GM19240 (cell line): ENCODE measurements around the gene ATCAY.
"Not testable (repeated sequence)": the region's sequence is repeated elsewhere in the genome, so short reads cannot be mapped to it uniquely, and the experiment has no call there.

Experiments used
- DNase-seq: peaks from one replicate; pipeline ENCODE4 v3.0.0; 2011; ENCODE audit warnings: low spot score; ENCODE audit not compliant: insufficient read length

The ATCAY gene

GRCh38 chr19:3945838-3946237 is 65.4 kb downstream of the ATCAY start:
- DNase-seq, result no peak

- not testable (repeated sequence) for DNase-seq
These were observed 66.9 kb downstream of the ATCAY start for GRCh38 chr19:3947316-3947933.

GRCh38 chr19:3949294-3949693 is 68.8 kb downstream of the ATCAY start:
- no peak for DNase-seq

GRCh38 chr19:3949997-3950859 is 69.7 kb downstream of the ATCAY start:
- no peak for DNase-seq

GRCh38 chr19:3950871-3951861 is 70.7 kb downstream of the ATCAY start:
- DNase-seq, result no peak

GRCh38 chr19:3952755-3953276 is 72.3 kb downstream of the ATCAY start:
- DNase-seq, result not testable (repeated sequence)

- DNase-seq, result no peak
These were observed 73.6 kb downstream of the ATCAY start for GRCh38 chr19:3954107-3954506.

GRCh38 chr19:3955276-3955675 is 74.8 kb downstream of the ATCAY start:
- not testable (repeated sequence) for DNase-seq

- DNase-seq, result no peak
These were observed 75.2 kb downstream of the ATCAY start for GRCh38 chr19:3955688-3956087.

GRCh38 chr19:3958836-3959765 is 78.6 kb downstream of the ATCAY start:
- no peak for DNase-seq

- DNase-seq, result no peak
These were observed 79.3 kb downstream of the ATCAY start for GRCh38 chr19:3959766-3960131.

- DNase-seq, result no peak
These were observed 80.5 kb downstream of the ATCAY start for GRCh38 chr19:3961007-3961406.

GRCh38 chr19:3963458-3964255 is 83.2 kb downstream of the ATCAY start:
- DNase-seq, result no peak

GRCh38 chr19:3964256-3965194 is 84.0 kb downstream of the ATCAY start:
- no peak for DNase-seq

GRCh38 chr19:3966051-3967017 is 85.8 kb downstream of the ATCAY start:
- no peak for DNase-seq

GRCh38 chr19:3967983-3968382 is 87.5 kb downstream of the ATCAY start:
- not testable (repeated sequence) for DNase-seq
